ENCODE results near the gene KIDINS220. TPM values are rescaled to one million over a fixed set of nuclear protein-coding genes. Genes with fewer than 3 reads are reported as not detected.
A peak's percentile ranks its signal among the peaks of the same experiment; 100 is the strongest.

KIDINS220 gene
- total and polyA plus RNA-seq, 2 of the 13 experiments (the other 11 are each of a cell fraction or from before 2014, with no cell fraction given), result 25.2 to 32.3 TPM

DNA sequence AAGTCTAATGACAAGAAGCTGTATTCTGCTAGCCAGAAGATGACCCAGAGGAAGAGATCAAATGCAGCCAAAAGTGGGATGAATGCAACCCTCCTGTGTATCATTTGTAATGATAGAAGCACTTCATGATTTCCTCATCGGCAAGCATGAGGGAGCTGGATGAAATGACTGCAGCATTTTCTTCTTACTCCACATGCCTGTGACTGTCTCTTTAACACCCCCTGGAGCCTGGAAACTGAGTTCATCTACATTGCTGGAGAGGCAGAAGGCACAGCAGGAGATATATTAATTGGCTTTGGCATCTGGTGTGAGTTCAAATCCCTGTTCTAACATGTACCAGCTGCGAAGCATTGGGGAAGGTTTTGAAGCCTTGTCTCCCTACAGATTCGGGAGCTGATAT lies 117.9 kb downstream of the KIDINS220 start:
- WGBS (ENCODE audit: low lambda C conversion rate), result 58% methylated on average over 3 of the region's 3 CpGs
- Histone ChIP-seq H2AFZ (ENCODE audit: low read length) (no peak overlapping the region), H3K4me2 (ENCODE audit: low read depth, low read length) (no peak overlapping the region), H3K27ac (ENCODE audit: extremely low read length, insufficient read depth, low read length) (no peak overlapping the region), H3K36me3 (replicated peaks in 1 of 2; ENCODE audit: control insufficient read depth in 1 of 2, insufficient read depth in 2 of 2, low read length in 2 of 2) (no peaks in the 10 kb centered on the region), H3K9me3 (ENCODE audit: low read length) (0 out of 2 replicates have a peak, but pooled peaks cover 6% of the 10 kb centered on the region), H4K20me1 (ENCODE audit: insufficient read depth, low read length) (no peaks in the 10 kb centered on the region), H3K79me2 (ENCODE audit: insufficient read depth, low read length) (no peaks in the 10 kb centered on the region), H3K4me3 (replicated peaks in 1 of 3; ENCODE audit: insufficient read depth in 1 of 3, low read depth in 2 of 3, low read length in 3 of 3) (no peak overlapping the region), H3K9ac (ENCODE audit: insufficient read depth, low read depth, low read length) (no peak overlapping the region), H3K4me1 (ENCODE audit: insufficient read depth, low read length) (peaks cover 10% of the 10 kb centered on the region; the same call in 1 of the 2 replicates), H3K27me3 (ENCODE audit: control insufficient read depth in 1 of 2, insufficient read depth in 2 of 2, low read length in 2 of 2) (peaks cover 0 to 3% of the 10 kb centered on the region in 2 experiments; a peak in 1 of 5 replicates)
- intact Hi-C loops (cut with micrococcal nuclease; ENCODE audit: unreplicated experiment), result no loop called here
- in situ Hi-C loops (cut with HindIII; ENCODE audit: extremely low pct_ligation_motif_present, low pct_unique_long_range_greater_than_20kb), result no loop called here
- no peak for DNase-seq (ENCODE audit: low spot score)
- CTCF ChIA-PET (ENCODE audit: low intra/inter-chr PET ratio, low total read pairs), result no interaction called here
- FAIRE-seq, result no peak
- no peak for ATAC-seq
- no TSS peak for BruUV-seq (replicated peaks)
- POLR2A ChIA-PET, result no interaction called here
- TF ChIP-seq ZKSCAN1 (IDR thresholded peaks at IDR 0.05; ENCODE audit: low read length), result no peak
- TF ChIP-seq ZSCAN9 (CRISPR knock-in tag; IDR thresholded peaks at IDR 0.05; ENCODE audit: borderline replicate concordance), result no peak
- no peak for TF ChIP-seq KDM5A (IDR thresholded peaks at IDR 0.05; ENCODE audit: borderline replicate concordance, low read length)

DNA sequence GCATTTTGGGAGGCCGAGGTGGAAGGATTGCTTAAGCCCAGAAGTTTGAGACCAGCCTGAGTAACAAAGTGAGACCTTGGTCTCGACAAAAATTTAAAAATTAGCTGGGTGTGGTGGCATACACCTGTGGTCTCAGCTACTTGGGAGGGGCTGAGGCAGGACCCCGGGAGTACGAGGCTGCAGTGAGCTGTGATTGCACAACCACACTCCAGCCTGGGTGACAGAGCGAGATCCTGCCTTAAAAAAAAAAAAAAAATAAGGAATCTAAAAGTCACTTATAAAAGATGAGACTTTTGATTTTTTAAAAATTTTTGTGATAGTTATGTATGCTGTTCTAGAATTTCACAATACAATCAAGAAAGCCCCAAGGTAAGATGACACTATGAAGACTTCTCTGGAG lies 122.4 kb downstream of the KIDINS220 start:
- no peak for DNase-seq (ENCODE audit: low spot score)
- 24% methylated on average over 5 of the region's 5 CpGs for WGBS (ENCODE audit: low lambda C conversion rate)
- ChIA-PET CTCF (ENCODE audit: low intra/inter-chr PET ratio, low total read pairs) (no interaction called here), POLR2A (no interaction called here)
- no peak overlapping the region for H3K4me3 ChIP-seq (replicated peaks in 1 of 3; ENCODE audit: insufficient read depth in 1 of 3, low read depth in 2 of 3, low read length in 3 of 3)
- TF ChIP-seq ZNF775 (CRISPR knock-in tag; IDR thresholded peaks at IDR 0.05; ENCODE audit: borderline replicate concordance) (no peak), NCOA1 (CRISPR knock-in tag; IDR thresholded peaks at IDR 0.05) (no peak), CEBPB (IDR thresholded peaks at IDR 0.05; ENCODE audit: borderline replicate concordance, low read depth, low read length) (peak; percentile 75), RAD51 (IDR thresholded peaks at IDR 0.05; ENCODE audit: borderline replicate concordance) (no peak)
- 0 out of 2 replicates have a peak, but pooled peaks cover 6% of the 10 kb centered on the region for H3K9me3 ChIP-seq (ENCODE audit: low read length)
- intact Hi-C loops (cut with micrococcal nuclease; ENCODE audit: unreplicated experiment), result no loop called here
- H4K20me1 ChIP-seq (ENCODE audit: insufficient read depth, low read length), result no peaks in the 10 kb centered on the region
- ATAC-seq, result no peak
- FAIRE-seq, result no peak
- peaks cover 0 to 13% of the 10 kb centered on the region in 2 experiments; a peak in 3 of 5 replicates for H3K27me3 ChIP-seq (ENCODE audit: control insufficient read depth in 1 of 2, insufficient read depth in 2 of 2, low read length in 2 of 2)
- H3K9ac ChIP-seq (ENCODE audit: insufficient read depth, low read depth, low read length), result no peak overlapping the region
- in situ Hi-C loops (cut with HindIII; ENCODE audit: extremely low pct_ligation_motif_present, low pct_unique_long_range_greater_than_20kb), result no loop called here
- H3K4me2 ChIP-seq (ENCODE audit: low read depth, low read length), result no peak overlapping the region
- H3K4me1 ChIP-seq (ENCODE audit: insufficient read depth, low read length), result peaks cover 3% of the 10 kb centered on the region; the same call in 1 of the 2 replicates
- H3K36me3 ChIP-seq (replicated peaks in 1 of 2; ENCODE audit: control insufficient read depth in 1 of 2, insufficient read depth in 2 of 2, low read length in 2 of 2), result no peaks in the 10 kb centered on the region
- H3K27ac ChIP-seq (ENCODE audit: extremely low read length, insufficient read depth, low read length), result no peak overlapping the region
- H3K79me2 ChIP-seq (ENCODE audit: insufficient read depth, low read length), result no peaks in the 10 kb centered on the region
- no TSS peak for BruUV-seq (replicated peaks)
- no peak overlapping the region for H2AFZ ChIP-seq (ENCODE audit: low read length)

Data from HepG2 (cell line).